Neutrophil (primary cell): ENCODE results near the gene FER1L5.

ENCODE experiments used
- H3K27ac ChIP-seq: fragments of 200-600 bp; sonication (generic); 2 replicates; pipeline ENCODE4 v1.5.1; 2016; ENCODE audit warnings: mild to moderate bottlenecking, moderate library complexity
- H3K27me3 ChIP-seq: fragments of 200-600 bp; sonication (generic); 2 replicates; pipeline ENCODE4 v1.6.0; 2016; ENCODE audit warnings: mild to moderate bottlenecking
- H3K36me3 ChIP-seq: fragments of 200-600 bp; sonication (generic); 2 replicates; pipeline ENCODE4 v1.5.1; 2017
- H3K4me1 ChIP-seq, 2 experiments: fragments of 200-600 bp in 1 of 2; sonication (generic) in 1 of 2; 1 replicate in 1 of 2; 2 replicates in 1 of 2; pipeline versions ENCODE4 v1.5.1 to v1.6.1; 2013 to 2016; ENCODE audit warnings: low read depth in 1 of 2, low read length in 1 of 2, mild to moderate bottlenecking in 1 of 2, moderate library complexity in 1 of 2; ENCODE audit not compliant: control insufficient read depth in 1 of 2, insufficient read depth in 1 of 2
- H3K4me3 ChIP-seq, 2 experiments: fragments of 200-600 bp in 1 of 2; sonication (generic) in 1 of 2; 1 replicate in 1 of 2; 2 replicates in 1 of 2; pipeline ENCODE4 v1.5.1; 2013 to 2016; ENCODE audit warnings: low read depth in 1 of 2, low read length in 1 of 2, mild to moderate bottlenecking in 1 of 2, moderate library complexity in 1 of 2
- H3K9me3 ChIP-seq: fragments of 200-600 bp; sonication (generic); 2 replicates; pipeline ENCODE4 v1.5.1; 2016
- CTCF ChIP-seq: fragments of 200-600 bp; sonication (generic); IDR thresholded peaks from 2 replicates; pipeline ENCODE4 v1.5.1; 2016; ENCODE audit warnings: antibody characterized with exemption

The FER1L5 gene

GRCh38 chr2:96701636-96702035 lies 59.1 kb downstream of the FER1L5 start:
- Histone ChIP-seq H3K9me3 (no peaks in the 10 kb centered on the region), H3K27me3 (no peaks in the 10 kb centered on the region), H3K27ac (no peak overlapping the region), H3K36me3 (peaks cover 27% of the 10 kb centered on the region), H3K4me3 (no peak overlapping the region), H3K4me1 (no peaks in the 10 kb centered on the region)
- no peak for TF ChIP-seq CTCF

GRCh38 chr2:96702098-96702785 lies 59.7 kb downstream of the FER1L5 start:
- H3K4me1 ChIP-seq, result no peaks in the 10 kb centered on the region
- no peak overlapping the region for H3K27ac ChIP-seq
- no peak overlapping the region for H3K4me3 ChIP-seq
- no peaks in the 10 kb centered on the region for H3K9me3 ChIP-seq
- peaks cover 33% of the 10 kb centered on the region for H3K36me3 ChIP-seq
- no peaks in the 10 kb centered on the region for H3K27me3 ChIP-seq
- no peak for TF ChIP-seq CTCF

GRCh38 chr2:96703021-96703751 lies 60.6 kb downstream of the FER1L5 start:
- H3K9me3 ChIP-seq, result no peaks in the 10 kb centered on the region
- H3K27ac ChIP-seq, result no peak overlapping the region
- H3K27me3 ChIP-seq, result no peaks in the 10 kb centered on the region
- TF ChIP-seq CTCF, result no peak
- H3K36me3 ChIP-seq, result peaks cover 42% of the 10 kb centered on the region
- no peaks in the 10 kb centered on the region for H3K4me1 ChIP-seq
- H3K4me3 ChIP-seq, result no peak overlapping the region

GRCh38 chr2:96710985-96711384 lies 68.4 kb downstream of the FER1L5 start:
- no peaks in the 10 kb centered on the region for H3K9me3 ChIP-seq
- peaks cover 50% of the 10 kb centered on the region for H3K36me3 ChIP-seq
- no peaks in the 10 kb centered on the region for H3K27me3 ChIP-seq
- H3K4me3 ChIP-seq, result no peak overlapping the region
- TF ChIP-seq CTCF, result no peak
- no peak overlapping the region for H3K27ac ChIP-seq
- no peaks in the 10 kb centered on the region for H3K4me1 ChIP-seq

- no peak overlapping the region for H3K27ac ChIP-seq
- no peak for TF ChIP-seq CTCF
- H3K36me3 ChIP-seq, result peaks cover 14% of the 10 kb centered on the region
- H3K4me3 ChIP-seq, result no peak overlapping the region
- no peaks in the 10 kb centered on the region for H3K27me3 ChIP-seq
- H3K9me3 ChIP-seq, result no peaks in the 10 kb centered on the region
- no peaks in the 10 kb centered on the region for H3K4me1 ChIP-seq
Measured at GRCh38 chr2:96715658-96716057, 73.1 kb downstream of the FER1L5 start.
